NOMO-1 treated with DMSO at 0.1 percent for 48 hours (cell line): ENCODE measurements around the gene PHC3.
"Not testable (repeated sequence)": the region's sequence is repeated elsewhere in the genome, so short reads cannot be mapped to it uniquely, and the experiment has no call there.

Experiments
- DNase-seq: peaks from one replicate; lab custom pipeline; 2025; ENCODE audit not compliant: unreplicated experiment; lab: John Stamatoyannopoulos, UW

Gene PHC3

DNA sequence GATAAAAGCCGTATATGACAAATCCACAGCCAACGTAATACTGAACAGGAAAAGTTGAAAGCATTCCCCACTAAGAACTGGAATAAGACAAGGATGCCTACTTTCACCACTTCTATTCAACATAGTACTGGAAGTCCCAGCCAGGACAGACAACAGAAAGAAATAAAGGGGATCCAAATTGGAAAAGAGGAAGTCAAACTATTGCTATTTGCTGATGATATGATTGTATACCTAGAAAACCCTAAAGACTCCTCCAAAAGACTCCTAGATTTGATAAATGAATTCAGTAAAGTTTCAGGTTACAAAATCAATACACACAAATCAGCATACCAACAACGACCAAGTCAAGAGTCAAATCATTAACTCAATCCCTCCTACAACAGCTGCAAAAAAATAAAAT, 14.2 kb upstream of the PHC3 start:
- not testable (repeated sequence) for DNase-seq

DNA sequence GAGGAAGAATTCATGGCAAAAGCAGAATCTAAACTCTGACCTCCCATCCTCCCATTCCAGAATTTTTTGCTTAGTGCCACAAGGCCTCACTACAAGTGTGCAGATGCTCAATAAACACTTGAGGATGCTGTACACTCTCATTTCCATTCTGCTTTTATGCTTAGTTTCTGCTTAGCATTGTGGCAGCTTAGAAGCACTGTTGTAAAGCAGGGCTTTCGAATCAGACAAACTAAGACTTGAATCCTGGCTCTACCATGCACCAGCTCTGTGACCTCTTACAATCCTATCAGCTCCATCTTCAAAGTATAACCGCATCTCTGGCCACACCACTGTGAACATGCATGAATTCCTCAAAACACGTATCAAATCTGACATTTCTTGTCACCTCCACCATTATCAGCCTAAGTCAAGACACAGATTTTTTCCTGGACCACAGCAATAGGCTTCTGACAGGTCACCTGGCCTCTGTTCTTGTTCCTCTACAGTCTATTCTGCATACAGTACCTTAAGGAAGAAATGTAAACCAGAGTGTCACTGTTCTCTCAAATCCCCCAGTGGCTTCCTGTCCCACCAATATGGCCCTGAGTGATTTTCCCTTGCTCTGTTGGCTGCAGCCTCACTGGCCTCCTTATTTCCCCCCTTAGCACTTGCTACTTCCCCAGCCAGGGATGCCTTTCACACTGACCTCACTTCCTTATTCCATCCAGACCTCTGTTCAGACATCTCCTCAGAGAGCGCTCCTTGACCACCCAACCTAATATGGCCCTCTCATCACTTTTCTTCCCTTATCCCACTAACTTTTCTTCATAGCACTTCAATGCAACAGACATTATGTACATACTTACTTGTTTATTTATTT, 8.1 kb upstream of the PHC3 start:
- peak; percentile 57 for DNase-seq

DNA sequence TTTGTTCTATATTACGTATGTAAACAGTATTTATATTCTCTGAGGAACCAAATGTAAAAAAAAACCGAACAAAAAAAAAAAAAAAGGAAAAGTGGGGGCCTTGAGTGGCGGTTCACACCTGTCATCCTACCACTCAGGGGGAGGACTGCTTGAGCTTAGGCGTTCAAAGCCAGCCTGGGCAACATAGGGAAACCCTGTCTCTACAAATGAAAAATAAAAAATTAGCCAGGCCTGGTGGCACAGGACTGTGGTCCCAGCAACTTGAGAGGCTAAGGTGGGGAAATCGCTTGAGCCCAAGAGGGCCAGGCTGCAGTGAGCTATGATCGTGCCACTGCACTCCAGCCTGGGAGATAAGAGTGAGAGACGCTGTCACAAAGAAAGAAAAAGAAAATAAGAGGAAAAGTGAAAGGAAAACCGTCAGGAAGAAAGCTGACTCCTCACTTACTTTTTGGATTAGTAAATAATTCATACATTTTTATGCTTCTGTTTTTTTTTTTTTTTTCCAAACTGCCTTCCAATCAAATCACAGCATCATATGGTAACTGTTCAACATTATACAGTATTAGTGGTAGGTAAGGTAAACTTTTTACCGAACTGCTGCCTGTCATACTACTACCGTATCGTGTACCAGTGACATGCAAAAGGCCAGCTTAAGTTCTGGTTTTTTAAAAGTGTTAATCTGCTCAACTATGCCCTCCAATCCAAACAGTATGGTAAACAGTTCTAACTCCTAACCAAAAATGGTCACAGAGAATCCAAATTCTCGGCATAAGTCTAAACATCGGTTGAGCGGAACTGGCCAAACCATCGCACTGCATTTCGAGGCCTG, 1.2 kb downstream of the PHC3 start:
- DNase-seq = peak; percentile 62

DNA sequence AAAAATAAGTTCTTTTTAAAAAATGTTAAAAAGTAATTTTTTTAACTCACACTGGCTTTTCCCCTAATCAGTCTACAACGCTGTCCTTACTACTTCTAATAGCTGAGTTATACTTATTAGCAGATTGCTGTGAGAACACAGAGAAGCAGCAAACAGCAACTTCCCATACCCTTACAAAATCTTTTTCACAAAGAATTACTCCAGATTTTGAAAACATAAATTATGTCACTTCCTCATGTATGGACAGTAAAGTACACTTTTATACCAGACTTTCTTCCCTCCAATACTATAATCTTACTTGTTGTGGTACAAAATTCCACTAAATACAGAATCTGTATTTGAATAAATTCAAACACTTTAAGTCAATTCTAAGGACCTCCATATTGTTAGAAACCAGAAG, 2.1 kb downstream of the PHC3 start:
- peak; percentile 55 for DNase-seq

DNA sequence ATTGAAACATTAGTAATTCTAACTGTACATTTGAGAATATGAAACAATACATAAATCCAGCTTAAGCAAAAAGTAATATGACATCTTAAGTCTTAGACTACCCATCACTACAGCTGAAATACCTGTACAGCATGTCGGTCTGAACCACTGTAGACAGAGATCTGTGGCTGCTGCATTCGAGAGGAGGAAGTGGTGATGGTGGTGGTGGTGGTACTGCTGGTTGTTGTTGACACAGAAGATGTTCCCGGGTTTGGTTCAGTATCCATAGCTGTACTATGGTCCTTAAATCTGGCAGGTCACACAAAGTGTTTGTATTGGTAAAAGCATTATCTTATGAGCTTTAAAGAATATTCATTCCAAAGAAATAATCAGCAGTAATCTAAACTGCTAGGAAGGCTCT, 2.9 kb downstream of the PHC3 start:
- DNase-seq = no peak

DNA sequence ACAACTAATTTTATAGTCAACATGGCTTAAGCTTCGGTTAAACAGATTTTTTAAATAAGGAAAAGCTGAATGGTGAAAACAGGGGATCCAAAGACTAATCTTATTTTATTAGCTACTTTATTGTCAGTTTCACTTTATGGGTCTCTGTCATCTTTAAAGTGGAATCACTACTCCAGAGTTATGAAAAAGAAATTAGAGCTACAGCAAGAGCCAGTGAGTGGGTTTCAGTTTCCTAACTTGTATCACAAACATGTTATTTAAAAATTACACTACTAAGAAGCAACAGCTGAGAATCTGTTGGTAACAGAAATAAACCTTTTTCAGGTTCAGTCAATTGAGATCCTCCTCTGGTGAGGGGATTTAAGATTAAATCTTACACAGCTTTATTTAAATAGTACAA, 10.0 kb downstream of the PHC3 start:
- DNase-seq = no peak

DNA sequence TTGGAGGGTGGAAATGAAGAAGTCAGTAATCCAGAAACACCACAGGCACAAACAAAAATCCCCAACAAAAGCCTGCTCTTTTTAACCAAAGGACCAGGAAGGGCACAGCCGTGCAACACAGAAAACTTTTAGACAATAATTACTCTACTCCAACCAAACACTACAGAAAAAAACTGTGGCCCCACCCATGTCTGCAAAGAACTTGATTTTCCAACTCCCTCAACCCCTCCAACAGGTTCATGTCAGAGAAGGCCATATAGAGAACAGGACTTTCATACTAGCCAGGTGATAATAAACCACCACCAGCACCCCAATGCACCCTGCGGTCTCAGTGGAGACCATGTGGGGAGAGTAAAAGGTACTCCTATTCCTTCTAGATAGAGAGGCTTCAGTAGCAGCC, 16.8 kb downstream of the PHC3 start:
- no peak for DNase-seq

DNA sequence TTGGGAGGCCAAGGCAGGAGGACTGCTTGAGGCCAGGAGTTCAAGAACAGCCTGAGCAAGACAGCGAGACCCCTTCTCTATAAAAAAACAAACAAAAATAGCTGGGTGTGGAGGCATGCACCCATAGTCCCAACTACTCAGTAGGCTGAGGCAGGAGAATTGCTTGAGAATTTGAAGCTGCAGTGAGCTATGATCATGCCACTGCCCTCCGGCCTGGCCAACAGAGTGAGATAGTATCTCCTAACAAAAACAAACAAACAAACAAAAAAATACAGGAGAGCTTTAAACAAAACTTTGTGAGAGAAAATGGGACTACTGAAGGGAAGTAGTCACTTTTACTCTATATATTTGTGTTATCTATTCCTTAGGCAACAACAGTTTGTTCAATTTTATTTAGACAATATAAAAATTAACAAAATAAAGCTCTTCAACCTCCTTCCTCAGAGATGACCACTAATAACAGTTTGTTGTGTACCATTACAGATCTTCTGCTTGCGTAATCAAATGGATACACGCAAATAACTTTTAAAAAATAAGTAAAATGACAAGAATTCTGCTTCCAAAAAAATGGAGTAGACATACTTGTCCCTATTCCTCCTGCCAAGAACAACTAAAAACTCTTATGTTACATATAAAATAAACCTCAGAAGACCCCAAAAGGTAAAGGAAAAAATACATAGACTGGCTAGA, 17.4 kb downstream of the PHC3 start:
- no peak for DNase-seq

DNA sequence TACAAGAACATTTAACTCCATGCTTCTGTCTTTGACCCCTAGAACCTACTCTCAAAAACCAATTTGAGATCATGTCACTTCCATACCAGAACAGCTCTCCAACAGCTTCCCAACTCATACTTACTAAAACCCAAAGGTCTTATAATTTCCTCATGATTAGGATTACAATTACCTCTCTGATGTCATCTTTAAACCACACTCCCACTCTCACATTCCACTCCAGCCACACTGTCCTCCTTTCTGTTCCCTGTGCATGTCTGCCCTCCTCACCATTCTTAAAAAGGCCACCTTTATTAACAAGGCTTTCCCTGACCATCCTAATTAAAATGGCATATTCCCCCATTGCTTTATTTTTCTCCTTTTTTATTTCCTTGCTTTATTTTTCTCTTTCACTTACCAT, 18.9 kb downstream of the PHC3 start:
- DNase-seq = no peak

DNA sequence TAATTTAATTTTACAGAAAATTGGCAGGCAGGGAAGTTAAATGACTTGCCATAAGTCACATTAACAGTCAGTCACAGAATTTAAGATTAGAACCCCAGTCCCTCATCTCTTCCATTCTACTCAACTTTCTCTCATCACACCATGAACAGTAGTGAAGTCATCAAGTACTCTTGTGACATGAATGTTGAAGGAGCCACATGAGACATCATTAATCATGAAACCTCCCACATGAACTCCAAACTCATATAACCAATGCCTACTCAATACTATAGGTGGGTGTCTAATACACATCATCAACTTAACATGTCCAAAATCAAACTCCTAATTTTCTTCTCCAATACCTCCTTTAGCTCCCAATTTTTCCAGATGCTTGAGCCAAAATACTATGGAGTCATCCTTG, 19.5 kb downstream of the PHC3 start:
- DNase-seq = no peak

DNA sequence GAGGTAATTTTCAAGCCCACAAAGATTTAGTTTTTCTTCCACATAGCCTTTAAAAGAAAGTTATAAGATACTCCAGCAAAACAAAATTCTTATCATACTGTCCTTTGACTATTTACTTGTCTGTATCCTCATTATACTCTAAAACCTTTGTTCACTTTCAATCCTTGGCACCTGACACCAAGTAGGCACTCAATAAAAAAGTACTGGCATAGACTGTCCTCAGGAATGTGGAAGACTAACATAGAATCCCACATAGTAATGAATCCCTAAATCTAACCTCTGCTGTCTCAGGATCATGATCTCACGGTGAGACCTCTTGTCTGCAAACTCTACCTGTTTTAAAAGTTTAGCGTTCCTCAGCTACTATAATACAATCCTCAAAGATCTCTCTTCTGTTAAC, 21.6 kb downstream of the PHC3 start:
- no peak for DNase-seq

DNA sequence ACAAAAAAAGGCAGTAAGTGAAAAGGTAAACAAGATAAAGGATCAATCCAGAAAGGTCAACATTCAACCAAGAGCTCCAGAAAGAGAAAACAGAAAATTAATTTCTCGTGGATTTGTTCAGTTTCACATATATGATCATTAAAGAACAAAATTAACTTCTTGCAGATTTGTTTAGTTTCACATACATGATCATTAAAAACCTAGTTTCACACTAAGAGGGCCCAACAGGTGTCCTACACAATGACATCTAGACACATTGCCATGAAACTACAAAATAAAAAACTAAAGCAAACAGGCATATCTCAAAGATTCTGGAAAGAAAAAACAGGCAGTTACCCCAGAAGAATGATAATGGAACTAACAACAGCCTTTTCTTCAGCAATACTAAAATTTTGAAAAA, 22.1 kb downstream of the PHC3 start:
- no peak for DNase-seq

DNA sequence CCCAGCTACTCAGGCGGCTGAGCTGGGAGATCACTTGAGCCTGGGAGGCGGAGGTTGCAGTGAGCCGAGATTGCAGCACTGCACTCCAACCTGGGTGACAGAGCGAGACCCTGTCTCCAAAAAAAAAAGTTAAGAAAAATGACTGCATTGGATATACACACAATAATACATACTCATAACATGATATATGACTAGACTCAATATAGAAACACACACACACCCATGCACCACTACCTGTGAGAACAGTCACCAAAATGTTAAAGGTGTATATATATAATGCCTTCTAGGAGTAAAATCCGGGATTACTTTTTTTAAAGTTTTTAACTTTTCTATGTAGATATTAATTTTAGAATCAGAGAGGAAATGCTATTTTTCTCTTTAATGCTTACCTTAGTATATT, 25.9 kb downstream of the PHC3 start:
- no peak for DNase-seq

DNA sequence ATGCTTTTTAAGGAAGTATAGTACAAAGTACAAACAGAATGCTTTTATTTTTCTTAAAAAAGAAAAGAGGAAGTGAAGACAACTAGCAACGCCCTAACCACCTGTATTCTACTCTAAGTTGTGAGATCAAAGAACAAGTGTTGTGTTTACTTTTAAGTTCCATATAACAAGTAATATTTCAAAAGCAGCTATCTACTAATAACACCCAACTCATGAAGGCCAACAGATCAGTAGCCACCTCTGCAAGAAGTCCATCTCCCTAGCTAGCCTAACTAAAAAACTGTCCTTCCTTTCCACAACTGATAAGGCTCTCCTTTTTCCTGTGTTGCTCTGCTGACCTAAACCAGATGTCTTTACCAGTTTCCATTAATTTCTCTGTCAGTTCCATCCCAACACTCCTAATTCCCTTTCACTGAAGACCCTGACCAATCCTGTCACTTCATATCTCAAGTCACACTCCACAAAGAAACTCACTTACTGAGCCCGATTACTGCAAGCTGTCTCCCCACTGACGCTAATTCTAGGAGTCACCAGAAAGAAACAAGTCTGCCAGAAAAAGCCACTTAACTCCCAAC, 26.9 kb downstream of the PHC3 start:
- peak; percentile 96 for DNase-seq

DNA sequence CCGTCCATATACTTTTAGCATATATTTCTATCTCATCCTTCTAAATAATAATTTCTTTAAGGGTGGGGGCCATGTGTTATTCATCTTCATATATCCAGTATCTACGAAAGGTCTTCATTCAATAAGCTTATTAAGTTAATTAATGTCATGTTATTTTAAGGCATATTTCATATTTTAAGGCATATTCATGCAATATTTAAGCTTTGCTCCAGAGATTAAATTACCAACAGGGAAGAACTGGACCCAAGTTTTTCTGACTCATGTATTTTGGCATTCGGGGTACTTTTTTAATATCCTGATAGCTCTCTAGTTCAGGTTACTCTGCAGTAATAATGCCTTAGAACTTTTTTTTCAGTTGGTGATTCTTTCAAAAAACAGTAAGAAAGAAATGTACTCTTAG, 27.4 kb downstream of the PHC3 start:
- no peak for DNase-seq

DNA sequence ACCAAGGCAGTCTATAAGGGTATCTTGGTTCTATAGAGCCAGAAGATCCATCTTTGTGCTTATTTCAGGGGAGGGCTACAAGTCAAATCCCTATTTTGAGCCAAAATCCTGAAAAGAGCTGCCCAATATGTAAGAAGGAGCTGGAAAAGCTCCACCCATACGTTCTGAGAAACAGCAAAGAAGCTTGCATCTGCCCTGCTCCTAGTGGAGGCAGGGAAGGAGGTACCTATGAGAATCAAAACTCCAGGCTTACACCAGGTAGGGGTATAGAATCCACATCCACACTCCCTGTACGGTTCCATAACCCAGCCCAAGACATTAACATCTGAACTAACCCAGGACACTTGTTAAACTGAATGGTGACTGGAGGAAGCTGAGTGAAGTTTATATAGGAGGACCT, 30.0 kb downstream of the PHC3 start:
- DNase-seq = no peak

DNA sequence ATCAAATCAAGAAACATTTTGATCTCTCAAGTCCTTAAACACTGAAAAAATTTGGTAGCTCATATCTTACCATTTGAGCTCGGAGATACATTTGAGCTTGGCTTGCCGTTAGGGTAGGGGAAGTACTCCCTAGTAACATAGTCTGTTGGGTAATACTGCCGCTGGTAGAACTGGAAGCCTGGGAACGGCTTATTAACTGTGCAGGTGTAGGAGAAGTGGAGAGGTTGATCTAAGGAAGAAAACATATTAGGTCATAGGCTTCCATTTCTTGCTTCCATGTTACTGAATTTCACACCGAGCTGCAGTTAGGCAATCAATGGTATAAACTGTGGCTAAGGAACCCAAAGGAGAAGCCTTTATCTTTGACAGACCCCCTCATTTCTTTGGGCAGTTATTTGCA, 32.5 kb downstream of the PHC3 start:
- DNase-seq = peak; percentile 20

DNA sequence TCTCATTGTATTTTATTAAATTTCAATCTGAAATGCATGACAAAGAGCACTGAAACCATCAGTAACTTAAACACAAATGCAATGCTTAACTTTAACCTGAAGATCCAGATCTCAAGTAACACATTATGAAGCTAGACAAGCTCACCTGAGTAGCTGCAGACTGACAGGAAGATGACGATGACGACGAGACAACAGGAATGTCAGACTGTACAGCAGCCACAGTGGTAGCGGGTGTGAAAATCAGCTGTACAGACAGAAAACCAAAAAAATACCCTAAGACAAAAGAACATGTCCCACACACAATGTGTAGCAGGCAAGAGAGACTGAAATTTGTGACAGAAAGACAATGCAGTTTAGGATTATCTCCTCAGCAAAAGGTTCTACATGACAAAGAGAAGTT, 36.3 kb downstream of the PHC3 start:
- no peak for DNase-seq

DNA sequence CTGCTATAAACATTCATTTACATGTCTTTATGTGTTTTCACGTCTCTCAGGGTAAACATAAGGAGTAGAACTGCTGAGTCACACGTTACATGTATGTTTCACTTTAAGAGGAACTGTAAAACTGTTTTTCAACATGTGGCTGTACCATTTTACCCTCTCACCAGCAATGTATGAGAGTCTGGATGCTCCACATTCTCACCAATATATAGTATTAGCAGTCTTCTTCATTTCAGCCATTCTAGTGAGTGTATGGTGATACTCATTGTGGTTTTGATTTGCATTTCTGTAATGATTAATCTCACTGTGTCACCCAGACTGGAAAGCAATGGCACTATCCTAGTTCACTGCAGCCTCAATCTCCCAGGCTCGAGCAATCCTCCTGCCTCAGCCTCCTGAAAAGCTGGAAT, 37.1 kb downstream of the PHC3 start:
- no peak for DNase-seq

DNA sequence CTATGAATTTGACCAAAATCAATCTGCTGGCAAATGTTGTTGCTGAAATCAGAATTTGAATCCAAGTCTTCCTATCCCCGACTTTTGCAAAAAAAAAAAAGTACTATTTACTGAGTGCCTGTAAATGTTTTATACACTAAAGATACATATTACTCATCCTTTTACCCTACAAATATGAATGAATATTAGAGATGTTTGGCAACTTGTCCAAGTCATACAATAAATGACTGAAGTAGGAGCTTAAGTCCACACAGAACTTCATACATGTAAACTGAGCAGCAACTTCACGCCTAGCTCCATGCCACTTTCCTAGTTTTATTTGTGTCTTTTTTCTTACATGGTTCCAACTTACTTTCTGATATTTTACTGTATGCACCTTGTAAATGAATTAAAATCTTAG, 39.2 kb downstream of the PHC3 start:
- no peak for DNase-seq

DNA sequence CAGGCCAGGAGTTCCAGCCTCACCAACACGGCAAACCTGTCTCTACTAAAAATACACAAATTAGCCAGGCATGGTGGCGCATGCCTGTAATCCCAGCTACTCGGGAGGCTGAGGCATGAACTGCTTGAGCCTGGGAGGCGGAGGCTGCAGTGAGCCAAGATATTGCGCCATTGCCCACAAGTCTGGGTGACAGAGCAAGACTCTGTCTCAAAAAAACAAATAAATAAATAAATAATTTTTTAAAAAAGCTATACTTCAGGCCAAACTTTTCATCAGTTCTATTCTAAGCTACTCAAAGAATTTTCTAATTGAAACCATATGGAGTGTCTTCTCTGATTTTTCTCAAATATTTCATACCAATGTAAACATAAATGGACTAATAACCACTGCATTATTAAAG, 43.5 kb downstream of the PHC3 start:
- DNase-seq = no peak
